AG04449 (cell line): ENCODE measurements around the gene TK1.

ENCODE experiments used
- CTCF ChIA-PET: fragments of 350-600 bp; formaldehyde crosslinking; extraction: SDS; loops from one replicate; lab custom pipeline; 2021; ENCODE audit warnings: antibody characterized with exemption; lab: Yijun Ruan, JAX
- POLR2A ChIA-PET: fragments of 400-600, 350-600 bp; formaldehyde crosslinking; extraction: SDS; loops from one replicate; lab custom pipeline; 2020; ENCODE audit warnings: antibody characterized with exemption, inconsistent platforms; lab: Yijun Ruan, JAX
- DNase-seq: peaks from one replicate; pipeline ENCODE4 v3.0.0-alpha.2; 2010; ENCODE audit warnings: low read depth, low spot score
- H3K4me3 ChIP-seq: 2 replicates; pipeline ENCODE4 v1.5.1; 2011; ENCODE audit warnings: low read depth, mild to moderate bottlenecking, control low read depth, low read length
- CTCF ChIP-seq: IDR thresholded peaks from one replicate; pipeline ENCODE4 v1.5.1; 2011; ENCODE audit warnings: mild to moderate bottlenecking, moderate library complexity, low read length, control low read depth, inconsistent platforms; ENCODE audit not compliant: insufficient read depth; ENCODE audit errors: missing control alignments

TK1 gene

DNA sequence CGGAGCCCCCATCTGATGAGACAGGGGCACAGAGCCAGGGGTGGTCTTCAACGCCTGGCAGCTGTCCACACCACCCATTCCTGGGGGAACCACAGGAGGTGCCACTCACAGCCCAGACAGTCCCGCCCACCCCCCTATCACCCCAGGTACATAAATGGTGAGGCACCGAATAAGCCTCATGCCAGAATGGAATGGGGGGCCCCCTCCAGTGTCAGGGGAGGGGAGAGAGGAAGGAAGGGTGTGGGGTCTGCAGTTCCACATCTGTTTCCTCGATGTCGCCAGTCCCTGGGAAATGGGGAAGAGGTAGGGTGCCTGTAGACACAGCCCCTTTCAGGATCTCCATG is 60.0 kb downstream of the TK1 start:
- TF ChIP-seq CTCF, result no peak
- no peak for DNase-seq
- POLR2A ChIA-PET, result no interaction called here
- CTCF ChIA-PET, result interaction anchor here (1.0 to 7.5 kb wide), 4 partner anchors 10 to 124 kb away, joined by 4 to 43 read pairs (median 7); partner anchors contain the start of gene TK1
- H3K4me3 ChIP-seq, result no peak overlapping the region

GRCh38 chr17:78125976-78126894 is 60.6 kb downstream of the TK1 start:
- no peak for TF ChIP-seq CTCF
- no peak overlapping the region for H3K4me3 ChIP-seq
- no peak for DNase-seq
- ChIA-PET CTCF (interaction anchor here (0.6 to 7.5 kb wide), 4 partner anchors 10 to 779 kb away, joined by 3 to 43 read pairs (median 6); no protein-coding TSS in a partner anchor), POLR2A (no interaction called here)

- no peak overlapping the region for H3K4me3 ChIP-seq
- no peak for DNase-seq
- TF ChIP-seq CTCF, result no peak
- POLR2A ChIA-PET, result interaction anchor here (0.6 kb wide), 1 partner anchor 14 kb away, joined by 3 read pairs; no protein-coding TSS in a partner anchor
- CTCF ChIA-PET, result interaction anchor here (7.5 kb wide), 1 partner anchor 12 kb away, joined by 43 read pairs; no protein-coding TSS in a partner anchor
Observed at GRCh38 chr17:78125138-78125913, 61.5 kb downstream of the TK1 start.

GRCh38 chr17:78124836-78125137 is 62.1 kb downstream of the TK1 start:
- DNase-seq, result no peak
- CTCF ChIA-PET, result interaction anchor here (7.5 kb wide), 1 partner anchor 12 kb away, joined by 43 read pairs; no protein-coding TSS in a partner anchor
- POLR2A ChIA-PET, result no interaction called here
- no peak for TF ChIP-seq CTCF
- H3K4me3 ChIP-seq, result no peak overlapping the region
